ENCODE measurements around the gene VDR.
A peak's percentile ranks its signal among the peaks of the same experiment; 100 is the strongest.

VDR gene

DNA sequence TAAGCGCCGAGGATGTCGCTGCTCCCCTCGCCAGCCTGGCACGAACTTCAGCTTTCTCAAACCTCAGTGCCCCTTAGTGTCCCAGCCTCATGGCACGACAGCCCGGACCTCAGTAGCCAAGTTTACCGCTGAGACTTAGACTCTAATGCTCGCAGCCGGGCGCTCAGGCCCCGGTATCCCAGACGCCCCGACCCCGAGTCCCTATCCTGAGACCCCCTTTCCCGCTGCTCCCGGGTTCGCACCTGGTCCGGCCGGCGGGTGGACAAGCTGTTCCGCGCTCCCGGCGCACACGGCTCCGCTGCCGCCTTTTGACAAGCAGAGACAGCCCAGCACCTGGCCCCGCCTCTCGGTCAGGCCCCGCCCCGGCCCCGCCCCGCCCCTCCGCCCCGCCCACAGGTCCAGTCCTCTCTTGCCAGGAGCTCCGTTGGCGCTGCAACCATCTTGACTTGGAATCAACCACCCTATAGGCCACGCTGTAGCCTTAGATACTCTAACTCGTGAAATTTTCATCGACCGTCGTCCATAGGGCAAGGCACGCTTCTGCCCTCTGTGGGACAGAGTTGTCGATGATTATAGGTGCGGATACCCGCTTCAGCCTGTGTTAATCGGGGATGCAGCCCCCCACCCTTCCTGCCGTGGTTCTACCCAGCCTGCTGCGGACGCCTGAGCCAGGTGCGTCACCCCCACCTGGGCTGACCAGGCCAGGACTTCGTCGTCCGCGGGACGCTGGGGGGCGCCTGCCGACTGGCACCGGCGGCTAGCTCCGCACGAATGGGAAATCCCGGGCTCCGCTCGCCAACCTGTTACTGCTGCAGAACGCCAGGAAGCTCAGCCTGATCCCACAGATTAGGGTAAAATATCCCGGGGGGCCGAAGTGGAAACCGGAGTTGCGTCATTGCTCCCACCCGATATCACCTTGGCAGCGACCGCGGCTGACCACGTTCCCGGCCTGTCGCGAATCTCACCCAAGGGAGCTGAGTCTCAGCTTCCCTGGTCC lies at the start of gene VDR:
Gene VDR, minus strand, starts transcription at position 282 of the 997 bp plus-strand sequence. CDS start 25,881 bp downstream, outside the sequence.
- DNase-seq (ENCODE audit: extremely low read depth in 1 of 2, low read depth in 1 of 2) = peak in 1 of 2 donors; percentile 47

DNA sequence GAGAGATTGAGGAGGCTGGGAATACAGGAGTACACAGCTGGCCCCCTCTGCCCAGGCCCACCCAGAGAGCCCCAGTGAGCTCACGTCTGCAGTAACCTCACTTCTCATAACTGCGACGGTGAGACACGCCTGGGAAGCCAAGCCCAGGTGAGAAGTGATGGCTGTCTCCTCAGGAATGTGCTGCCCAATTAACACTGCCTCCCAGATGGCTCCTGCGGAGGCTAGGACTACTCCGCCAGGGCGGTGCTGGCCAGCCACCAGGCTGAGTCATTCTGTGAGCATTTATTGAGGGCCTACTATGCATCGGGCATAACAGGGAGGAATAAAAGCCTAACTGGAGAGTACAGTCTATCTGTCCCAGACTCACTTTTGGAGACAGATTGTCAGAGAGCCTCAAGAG lies 49.3 kb upstream of the VDR start:
- no peak for DNase-seq (ENCODE audit: extremely low read depth in 1 of 2, low read depth in 1 of 2)

DNA sequence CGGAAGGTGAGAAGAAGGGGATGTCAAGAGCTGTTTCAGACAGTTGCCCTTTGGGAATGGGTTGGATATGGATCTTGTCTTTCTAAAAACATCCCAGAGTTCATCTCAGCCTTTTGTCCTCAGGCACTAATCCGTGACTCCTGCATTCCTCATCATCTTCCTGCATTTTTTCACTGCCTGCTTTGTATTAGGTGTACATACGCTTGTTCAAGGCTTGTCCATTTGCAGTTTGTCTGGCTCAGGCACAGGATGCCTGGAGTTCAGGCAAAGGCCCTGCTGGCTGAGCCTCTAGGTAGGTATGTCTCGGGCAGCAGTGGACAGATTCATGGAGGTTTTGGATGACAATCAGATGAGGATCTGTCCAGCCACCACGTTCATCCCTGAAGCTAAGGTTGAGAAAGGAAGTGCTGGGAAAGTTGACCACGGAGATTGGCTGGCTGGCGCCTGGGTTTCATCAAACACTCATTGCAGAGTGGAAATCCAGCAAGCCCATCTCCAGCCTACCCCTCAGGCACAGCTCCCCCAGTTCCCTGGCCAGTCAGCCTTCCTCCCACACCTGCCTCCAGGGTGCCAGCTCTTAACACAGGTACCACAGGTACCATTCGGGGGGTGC lies 46.2 kb upstream of the VDR start:
- no peak for DNase-seq (ENCODE audit: extremely low read depth in 1 of 2, low read depth in 1 of 2)

DNA sequence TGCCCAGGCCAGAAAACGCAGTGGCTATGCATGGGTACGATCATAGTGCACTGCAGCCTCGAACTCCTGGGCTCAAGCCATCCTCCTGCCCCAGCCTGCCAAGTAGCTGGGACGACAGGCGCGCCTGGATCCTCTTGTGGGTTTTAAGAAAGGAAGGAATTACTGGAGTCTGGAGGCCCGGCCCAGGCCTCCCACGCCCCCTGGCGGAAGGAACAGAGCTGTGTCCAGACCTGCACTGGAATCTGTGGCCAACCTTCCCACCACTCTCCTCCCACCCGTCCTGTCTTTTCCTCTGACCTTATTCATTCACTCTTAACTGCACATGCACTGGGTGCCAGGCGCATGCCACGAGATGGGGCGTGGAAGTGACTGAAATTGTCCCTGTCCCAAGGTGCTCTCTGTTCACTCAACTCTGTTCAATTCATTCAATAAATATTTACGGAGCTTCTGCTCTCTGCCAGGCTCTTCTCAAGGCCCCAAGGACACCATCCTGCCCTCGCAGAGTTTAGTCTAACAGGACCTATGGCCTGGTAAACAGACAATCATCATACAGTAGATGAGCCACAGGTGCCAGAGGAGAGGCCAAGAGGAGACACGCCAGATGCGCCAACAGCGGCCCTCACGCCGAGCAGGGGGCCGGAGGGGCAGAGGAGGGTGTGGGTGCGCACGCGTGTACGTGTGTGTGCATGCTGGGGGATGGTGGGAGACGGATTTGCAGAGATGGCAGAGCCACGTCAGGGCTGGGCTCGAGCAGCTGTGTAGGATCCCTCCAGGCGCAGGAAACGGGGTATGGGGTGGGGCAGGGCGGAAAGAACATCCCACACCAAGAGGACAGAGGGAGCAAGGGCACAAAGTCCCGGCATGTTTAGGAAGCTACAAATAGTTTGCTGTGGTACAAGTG lies 44.9 kb upstream of the VDR start:
- peak in 1 of 2 donors; percentile 18 for DNase-seq (ENCODE audit: extremely low read depth in 1 of 2, low read depth in 1 of 2)

DNA sequence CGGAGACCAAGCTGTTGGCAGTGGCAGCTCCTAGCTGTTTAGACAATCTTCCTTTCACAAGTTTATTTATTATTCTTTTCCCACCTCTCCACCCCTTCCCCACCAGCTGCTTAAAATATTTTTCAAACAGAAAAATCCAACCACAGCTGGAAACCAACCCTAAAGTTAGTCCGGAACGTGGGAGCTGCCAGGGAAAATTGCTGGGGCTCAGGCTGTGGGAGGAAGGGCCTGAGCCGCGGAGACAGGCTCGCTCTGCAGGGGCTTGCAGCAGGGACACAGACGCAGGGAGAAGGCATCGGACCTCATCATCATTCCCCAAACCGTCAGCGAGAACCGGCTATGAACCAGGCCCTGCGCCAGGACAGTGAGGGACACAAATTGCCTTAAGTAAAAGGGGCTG lies 42.5 kb upstream of the VDR start:
- DNase-seq (ENCODE audit: extremely low read depth in 1 of 2, low read depth in 1 of 2) = no peak

DNA sequence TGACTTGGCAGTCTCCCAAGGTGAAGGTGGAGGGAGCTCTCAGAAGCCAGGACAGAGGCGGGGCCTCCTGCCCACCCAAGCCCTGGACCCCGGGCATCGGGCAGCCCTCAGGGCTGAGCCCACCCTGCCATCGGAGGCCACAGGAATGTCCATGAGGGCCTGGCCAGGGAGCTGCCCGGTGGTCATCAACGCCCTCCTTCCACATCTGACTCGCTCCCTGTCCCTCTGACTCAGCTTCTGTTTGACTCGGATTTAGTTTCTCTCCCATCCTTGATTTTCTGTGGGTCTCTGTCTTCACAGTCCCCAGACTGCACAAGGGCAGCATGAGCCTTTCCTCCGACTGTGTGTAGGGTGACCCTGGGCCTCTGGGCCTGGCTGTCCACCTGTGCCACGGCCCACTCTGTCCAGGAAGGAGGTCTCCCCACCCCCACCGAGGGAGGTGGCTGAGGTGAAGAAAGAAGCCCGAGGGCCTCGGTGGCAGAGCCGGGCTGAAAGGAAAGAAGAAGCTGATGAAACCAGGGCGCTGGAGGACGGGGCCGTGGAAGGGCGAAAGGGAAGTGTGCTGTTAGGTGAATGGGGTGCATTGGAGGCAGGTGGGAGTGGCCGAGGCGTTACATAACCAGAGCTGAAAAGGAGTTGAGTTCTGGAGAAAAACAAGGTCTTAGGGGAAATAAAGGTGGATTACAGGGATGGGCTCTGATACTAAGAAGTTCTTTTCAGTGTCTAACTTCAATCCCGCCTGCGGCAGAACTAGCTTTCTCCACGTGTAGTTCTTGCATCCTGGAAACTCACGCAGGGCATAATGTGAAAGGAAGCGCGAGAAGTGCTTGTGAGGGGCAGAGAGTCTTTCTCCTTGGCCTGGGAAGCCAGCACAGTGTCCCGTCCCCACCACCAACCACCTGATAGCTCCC lies 41.9 kb upstream of the VDR start:
- DNase-seq (ENCODE audit: extremely low read depth in 1 of 2, low read depth in 1 of 2) = no peak

DNA sequence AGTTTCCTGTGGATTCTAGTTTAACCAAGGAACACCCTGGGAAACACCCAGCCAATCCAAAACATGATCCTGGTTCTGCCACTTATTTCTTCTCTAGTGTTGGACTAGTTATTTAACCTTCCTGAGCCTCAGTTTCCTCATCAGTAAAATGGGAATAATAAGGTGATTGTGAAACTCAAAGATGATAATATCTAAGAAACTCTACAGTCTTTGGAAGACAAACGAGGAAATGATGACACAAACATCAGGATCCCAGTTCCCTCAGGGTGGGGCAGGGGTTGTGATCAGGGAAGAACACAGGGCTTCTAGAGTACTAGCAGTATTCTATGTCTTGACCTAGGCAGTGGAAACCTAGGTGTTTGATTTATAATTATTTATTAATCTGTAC lies 40.5 kb upstream of the VDR start:
- DNase-seq (ENCODE audit: extremely low read depth in 1 of 2, low read depth in 1 of 2) = no peak

DNA sequence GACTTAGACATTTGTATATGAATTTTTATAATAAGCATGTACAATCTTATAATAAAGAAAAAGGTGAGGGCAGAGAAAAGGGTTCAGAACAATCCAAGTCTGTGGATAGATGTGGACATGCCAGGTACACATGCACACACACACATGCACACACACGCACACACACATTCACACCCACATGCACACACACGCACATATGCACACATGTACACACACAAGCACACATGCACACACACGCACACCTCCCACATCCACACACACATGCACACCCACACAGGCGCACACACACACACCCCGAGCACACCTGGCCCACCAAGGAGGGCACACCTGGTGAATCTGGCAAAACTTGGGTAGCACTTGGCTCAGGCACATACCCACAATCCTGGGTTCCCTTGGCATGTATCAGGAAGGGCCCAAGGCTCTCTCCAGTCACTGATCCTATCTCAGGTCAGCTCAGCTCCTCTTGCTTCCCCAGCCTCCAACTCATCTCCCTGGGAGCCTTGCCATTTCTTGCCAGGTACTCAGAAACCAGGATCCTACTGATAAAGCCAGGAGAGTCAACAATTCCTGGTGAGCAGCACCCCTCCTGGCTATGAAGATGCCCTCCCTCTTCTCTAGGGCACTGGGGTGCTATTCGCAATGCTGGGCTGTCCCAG lies 40.0 kb upstream of the VDR start:
- DNase-seq (ENCODE audit: extremely low read depth in 1 of 2, low read depth in 1 of 2) = no peak

DNA sequence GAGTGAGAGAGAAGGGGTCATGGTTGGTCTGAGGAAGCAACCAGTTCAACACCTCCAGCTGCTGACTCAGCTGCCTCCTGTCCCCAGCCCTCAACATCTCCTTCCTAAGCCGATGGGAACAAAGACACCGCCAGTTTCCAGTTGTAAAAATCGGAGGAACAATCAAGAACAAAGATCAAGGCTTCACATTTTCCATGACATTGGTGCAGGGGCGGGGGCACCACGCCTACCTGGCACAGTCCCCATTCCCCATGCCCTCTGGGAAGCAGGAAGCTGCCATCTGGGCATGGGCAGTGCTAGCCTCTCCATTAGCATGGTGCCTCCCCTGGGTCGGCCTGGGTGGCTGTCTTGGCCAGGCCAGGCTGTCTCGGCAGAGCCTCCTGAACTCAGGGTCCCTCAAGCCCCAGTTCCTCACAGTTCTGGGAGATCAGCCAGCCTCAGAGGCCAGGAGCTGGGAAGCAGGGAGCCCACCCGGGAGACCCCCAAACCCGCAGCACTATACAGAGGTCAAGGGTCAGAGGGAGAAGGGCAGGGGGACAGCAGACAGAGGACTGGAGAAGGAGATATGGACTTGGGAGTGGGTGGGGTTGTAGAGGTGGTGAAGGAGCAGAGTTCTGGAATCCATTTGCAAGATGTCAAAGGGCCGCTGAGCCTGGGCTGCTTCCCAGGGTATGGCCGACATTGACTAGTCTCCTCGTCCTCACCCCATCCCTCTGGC lies 39.0 kb upstream of the VDR start:
- DNase-seq (ENCODE audit: extremely low read depth in 1 of 2, low read depth in 1 of 2) = no peak

DNA sequence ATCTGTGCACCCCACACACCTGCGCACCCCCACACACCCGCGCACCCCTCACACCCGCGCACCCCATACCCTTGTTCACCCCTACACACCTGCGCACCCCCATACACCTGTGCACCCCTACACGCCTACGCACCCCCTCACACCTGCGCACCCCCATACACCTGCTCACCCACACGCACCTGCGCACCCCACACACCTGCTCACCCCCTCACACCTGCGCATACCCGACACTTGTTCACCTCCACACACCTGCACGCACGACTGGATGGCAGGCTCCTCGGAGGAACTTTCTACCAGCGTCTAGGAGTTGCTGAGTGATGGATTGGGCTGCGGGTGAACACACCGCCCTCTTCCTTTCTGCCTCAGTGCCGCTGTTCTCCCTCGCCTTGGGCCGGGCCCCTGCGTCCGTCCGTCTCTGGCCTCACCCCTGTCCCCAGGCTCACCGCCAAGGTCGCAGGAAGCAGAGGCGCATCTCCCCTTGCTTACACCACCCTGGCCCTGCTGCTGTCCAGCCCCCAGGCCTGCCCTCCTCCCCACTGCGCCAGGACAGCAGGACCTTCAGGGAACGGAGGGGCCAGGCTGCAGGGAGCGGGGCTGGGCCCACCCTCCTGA lies 37.9 kb upstream of the VDR start:
- DNase-seq (ENCODE audit: extremely low read depth in 1 of 2, low read depth in 1 of 2) = no peak

DNA sequence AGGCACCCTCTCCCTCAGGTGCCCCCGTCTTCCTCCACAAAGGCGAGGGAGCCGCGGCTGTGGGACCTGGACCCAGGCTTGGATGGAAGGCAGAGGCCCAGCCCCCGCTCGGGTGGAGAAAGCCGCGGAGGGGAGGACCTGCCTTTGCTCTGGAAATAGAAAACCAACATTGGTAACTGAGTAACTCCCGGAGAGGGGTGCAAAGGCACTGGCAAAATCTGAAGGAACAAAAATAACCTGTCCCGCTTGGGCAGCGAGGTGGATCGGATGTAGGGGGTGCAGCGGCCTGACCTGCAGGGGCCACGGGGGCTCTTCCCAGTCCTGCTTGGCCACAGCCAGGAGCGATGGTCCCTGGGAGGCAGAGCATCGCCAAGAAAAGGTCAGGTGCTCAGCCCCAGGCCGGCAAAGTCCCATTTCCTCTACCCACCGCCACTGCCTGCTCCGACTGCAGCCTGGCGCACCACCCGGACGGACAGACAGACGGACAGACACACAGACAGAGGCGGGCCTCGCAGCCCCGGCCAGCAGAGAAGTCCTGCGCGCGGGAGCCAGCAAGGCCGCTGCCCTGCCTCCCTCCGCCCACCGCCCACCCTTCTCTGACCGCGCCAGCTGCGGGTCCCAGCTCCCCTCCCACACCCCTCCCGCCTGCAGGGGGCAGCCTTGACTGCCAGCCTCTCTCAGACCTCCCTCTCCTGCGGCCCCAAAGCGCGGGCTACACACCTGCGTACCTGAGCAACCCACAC lies 37.2 kb upstream of the VDR start:
- DNase-seq (ENCODE audit: extremely low read depth in 1 of 2, low read depth in 1 of 2) = peak; percentile 12 to 31

DNA sequence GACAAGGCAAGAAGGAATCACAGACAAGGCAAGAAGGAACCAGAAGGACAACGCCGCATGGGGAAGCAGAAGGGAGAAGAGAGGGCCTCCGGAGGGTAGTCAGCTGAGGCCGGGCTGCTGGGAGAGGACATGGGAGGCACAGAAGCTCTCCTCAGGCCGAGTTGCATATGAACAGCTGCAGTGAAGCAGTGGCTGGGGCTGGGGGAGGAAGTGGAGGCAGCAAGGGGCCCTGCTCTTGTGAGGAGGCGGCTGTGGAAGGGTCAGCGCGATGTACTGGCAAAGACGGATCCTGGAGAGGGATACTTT lies 36.6 kb upstream of the VDR start:
- no peak for DNase-seq (ENCODE audit: extremely low read depth in 1 of 2, low read depth in 1 of 2)

DNA sequence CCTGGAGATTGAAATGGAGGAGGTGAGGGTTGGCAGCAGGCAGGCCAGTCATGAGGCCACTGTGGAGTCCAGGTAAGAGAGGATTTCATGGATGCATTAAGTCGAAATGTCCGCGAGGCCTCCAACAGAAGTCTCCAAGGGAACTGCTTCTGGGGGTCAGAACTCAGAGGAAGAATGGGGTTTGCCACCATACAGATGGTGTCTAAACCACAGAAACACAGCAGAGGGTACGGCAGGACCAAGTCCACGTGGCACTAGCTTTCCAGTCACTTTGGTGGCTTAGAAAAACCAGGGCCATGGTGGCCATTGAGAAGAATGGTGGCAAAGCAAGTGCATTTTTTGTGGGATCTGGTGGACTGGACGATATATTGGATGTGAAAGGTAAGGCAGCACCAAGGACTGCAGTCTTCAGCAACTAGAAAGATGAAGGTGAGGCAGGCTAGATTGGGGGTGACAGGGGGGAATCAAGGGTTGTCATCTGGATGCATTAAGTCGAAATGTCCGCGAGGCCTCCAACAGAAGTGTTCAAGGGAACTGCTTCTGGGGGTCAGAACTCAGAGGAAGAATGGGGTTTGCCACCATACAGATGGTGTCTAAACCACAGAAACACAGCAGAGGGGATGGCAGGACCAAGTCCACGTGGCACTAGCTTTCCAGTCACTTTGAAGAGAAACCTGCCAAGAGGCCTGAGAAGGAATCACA lies 36.1 kb upstream of the VDR start:
- no peak for DNase-seq (ENCODE audit: extremely low read depth in 1 of 2, low read depth in 1 of 2)

DNA sequence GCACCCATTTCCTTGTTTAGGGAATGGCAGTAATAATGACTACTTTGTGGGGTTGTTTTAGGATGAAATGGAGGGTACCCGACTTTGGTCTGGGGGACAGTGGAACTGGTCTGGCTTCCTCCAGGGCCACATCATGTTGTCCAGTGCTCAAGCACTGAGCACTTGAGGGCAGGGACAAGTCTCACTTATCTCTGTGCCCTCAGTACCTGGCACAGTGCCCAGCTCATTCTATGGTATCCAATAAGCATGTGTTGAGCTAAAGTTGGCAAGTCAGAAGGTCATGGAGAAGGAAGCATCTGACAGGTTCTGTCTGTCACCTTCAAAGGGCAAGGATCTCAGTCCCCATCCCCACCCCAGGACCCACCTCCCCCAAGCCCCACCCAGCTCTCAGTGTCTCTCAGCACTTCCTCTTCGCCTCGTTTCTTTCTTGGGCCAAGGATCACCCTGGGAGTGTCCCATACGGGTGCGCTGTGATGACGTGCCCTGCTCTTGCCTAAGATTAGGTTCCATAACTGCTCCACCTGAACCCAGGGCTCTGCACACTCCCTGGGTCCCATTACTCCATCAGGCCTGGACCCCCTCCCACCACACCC lies 34.3 kb upstream of the VDR start:
- no peak for DNase-seq (ENCODE audit: extremely low read depth in 1 of 2, low read depth in 1 of 2)

DNA sequence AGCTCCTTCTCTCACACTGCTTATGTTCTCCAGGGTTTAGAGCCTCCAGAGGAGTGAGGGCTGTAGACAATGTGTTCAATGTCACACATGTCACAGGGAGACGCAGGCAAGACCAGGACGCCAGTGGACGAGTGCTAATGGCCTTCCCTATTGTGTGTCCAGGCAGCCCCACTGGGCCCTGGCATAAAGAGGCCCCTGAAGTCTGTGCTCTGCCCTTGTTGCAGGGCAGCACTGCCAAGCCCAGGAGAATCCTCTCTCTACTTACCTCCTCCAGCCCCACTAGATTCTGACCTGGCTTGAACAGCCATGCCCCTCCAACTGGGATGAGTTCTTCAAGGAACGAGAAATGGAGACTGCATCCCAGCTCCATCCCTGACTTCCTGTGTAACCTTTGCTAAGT lies 33.8 kb upstream of the VDR start:
- no peak for DNase-seq (ENCODE audit: extremely low read depth in 1 of 2, low read depth in 1 of 2)

DNA sequence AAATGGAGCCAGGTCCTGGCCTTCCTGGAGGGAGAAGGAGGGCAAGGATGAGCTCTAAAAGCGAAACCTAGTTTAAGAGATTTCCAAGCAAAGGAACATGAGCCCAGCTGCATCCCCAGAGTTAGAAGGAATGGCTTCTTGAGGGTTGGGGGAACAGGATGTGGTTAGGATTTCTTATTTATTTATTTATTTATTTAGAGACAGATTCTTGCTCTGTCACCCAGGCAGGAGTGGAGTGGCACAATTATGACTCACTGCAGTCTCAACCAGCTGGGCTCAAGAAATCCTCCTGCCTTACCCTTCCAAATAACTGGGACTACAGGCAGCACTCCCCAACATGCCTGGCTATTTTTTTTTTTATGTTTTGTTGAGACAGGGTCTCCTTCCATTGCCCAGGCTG lies 33.3 kb upstream of the VDR start:
- DNase-seq (ENCODE audit: extremely low read depth in 1 of 2, low read depth in 1 of 2) = no peak

DNA sequence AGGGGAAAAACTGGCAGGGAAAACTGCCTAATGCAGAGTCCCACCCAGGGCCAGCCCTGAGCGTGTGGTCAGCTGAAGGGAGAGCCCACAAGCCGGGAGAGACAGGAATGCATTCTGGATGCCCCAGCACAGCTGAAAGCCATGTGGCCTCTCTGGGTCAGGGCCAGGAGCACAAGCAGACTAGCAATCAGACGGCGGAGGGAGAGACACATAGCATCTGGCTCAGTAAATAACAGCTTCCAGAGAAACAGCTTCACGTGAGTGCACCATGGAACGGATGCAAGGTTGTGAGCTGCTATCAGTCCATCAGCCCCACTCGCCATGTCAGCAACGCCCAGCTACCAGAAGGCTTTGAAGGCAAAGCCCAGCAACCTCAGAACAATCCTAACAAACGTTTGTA lies 30.4 kb upstream of the VDR start:
- no peak for DNase-seq (ENCODE audit: extremely low read depth in 1 of 2, low read depth in 1 of 2)
